ENCODE data around the gene KRT8. TPM values are rescaled to one million over a fixed set of nuclear protein-coding genes. Genes with fewer than 3 reads are reported as not detected.
A peak's percentile ranks its signal among the peaks of the same experiment; 100 is the strongest.

The KRT8 gene
- total and polyA plus RNA-seq, 4 donors: 150 to 639 (median 482) TPM

DNA sequence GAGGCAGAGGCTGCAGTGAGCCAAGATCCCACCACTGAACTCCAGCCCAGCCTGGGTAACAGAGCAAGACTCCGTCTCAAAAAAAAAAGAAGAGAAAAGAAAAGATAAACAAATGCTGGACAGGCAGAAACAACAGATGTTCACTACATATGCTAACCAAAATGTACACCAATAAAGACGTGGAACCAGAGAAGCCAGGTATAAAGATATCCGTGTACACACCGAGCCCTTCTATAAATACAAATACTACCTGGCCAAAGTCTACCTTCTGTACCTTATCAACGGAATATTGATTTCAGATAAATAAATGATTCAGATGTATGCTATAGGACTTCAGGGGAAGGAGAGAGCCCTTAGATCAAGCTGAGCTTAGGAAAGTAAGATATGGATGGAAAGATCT, 10.8 kb upstream of the KRT8 start:
- WGBS, 2 donors: 89 to 93% methylated on average over 5 of the region's 5 CpGs
- Histone ChIP-seq H3K9ac (ENCODE audit: insufficient read depth in 1 of 2, low read length in 2 of 2) (no peak overlapping the region), H3K9me3 (ENCODE audit: control insufficient read depth in 4 of 4, insufficient read depth in 3 of 4, low read length in 3 of 4) (no peaks in the 10 kb centered on the region), H3K27ac (ENCODE audit: low read depth in 1 of 2, low read length in 1 of 2) (no peak overlapping the region), H3K36me3 (ENCODE audit: control insufficient read depth in 4 of 4, insufficient read depth in 4 of 4, low read length in 4 of 4) (no peaks in the 10 kb centered on the region), H3K4me3 (no peak overlapping the region), H3K4me1 (ENCODE audit: control insufficient read depth in 5 of 5, insufficient read depth in 5 of 5, low read length in 5 of 5) (peaks cover 0 to 6% (median 0%) of the 10 kb centered on the region in 5 donors), H3K27me3 (ENCODE audit: control insufficient read depth in 3 of 3, insufficient read depth in 3 of 3, low read length in 2 of 3) (no peaks in the 10 kb centered on the region)
- no peak for ATAC-seq (ENCODE audit: insufficient read depth, low FRiP score)
- TF ChIP-seq, protein P1, sequence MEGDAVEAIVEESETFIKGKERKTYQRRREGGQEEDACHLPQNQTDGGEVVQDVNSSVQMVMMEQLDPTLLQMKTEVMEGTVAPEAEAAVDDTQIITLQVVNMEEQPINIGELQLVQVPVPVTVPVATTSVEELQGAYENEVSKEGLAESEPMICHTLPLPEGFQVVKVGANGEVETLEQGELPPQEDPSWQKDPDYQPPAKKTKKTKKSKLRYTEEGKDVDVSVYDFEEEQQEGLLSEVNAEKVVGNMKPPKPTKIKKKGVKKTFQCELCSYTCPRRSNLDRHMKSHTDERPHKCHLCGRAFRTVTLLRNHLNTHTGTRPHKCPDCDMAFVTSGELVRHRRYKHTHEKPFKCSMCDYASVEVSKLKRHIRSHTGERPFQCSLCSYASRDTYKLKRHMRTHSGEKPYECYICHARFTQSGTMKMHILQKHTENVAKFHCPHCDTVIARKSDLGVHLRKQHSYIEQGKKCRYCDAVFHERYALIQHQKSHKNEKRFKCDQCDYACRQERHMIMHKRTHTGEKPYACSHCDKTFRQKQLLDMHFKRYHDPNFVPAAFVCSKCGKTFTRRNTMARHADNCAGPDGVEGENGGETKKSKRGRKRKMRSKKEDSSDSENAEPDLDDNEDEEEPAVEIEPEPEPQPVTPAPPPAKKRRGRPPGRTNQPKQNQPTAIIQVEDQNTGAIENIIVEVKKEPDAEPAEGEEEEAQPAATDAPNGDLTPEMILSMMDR (IDR thresholded peaks at IDR 0.05; ENCODE audit: control extremely low read depth, extremely low read depth): no peak
- no peak for DNase-seq

DNA sequence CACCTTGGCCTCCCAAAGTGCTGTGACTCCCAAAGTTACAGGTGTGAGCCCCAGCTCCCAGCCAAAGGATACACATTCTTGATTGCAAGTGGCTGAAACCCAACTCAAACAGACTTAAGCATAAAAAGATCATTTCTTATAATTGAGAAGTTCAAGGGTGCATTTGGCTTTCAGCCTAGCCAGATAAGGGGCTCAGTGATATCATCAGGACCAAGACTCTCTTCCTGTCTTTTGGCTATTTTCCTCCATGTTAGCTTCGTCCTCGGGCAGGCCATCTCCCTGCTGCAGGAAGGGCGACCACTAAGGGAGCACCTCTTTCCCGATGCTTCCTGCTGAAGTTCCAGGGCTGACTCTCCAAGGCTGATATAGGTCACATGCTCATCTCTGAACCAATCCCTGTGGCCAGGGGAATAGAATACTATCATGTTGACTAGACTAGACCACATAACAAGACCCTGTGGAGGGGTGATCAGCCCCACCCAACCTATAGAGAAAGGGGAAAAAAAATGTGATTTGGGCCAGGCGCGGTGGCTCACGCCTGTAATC, 9.8 kb upstream of the KRT8 start:
- no peak overlapping the region for H3K9ac ChIP-seq (ENCODE audit: insufficient read depth in 1 of 2, low read length in 2 of 2)
- H3K9me3 ChIP-seq (ENCODE audit: control insufficient read depth in 4 of 4, insufficient read depth in 3 of 4, low read length in 3 of 4): no peaks in the 10 kb centered on the region
- WGBS, 2 donors: 74 to 90% methylated on average over 7 of the region's 7 CpGs
- TF ChIP-seq, protein P1 (IDR thresholded peaks at IDR 0.05; ENCODE audit: control extremely low read depth, extremely low read depth): no peak
- DNase-seq (no peak), ATAC-seq (ENCODE audit: insufficient read depth, low FRiP score) (no peak)
- H3K27ac ChIP-seq (ENCODE audit: low read depth in 1 of 2, low read length in 1 of 2): no peak overlapping the region
- no peaks in the 10 kb centered on the region for H3K27me3 ChIP-seq (ENCODE audit: control insufficient read depth in 3 of 3, insufficient read depth in 3 of 3, low read length in 2 of 3)
- no peak overlapping the region for H3K4me3 ChIP-seq
- H3K4me1 ChIP-seq (ENCODE audit: control insufficient read depth in 5 of 5, insufficient read depth in 5 of 5, low read length in 5 of 5): peaks cover 0 to 6% (median 0%) of the 10 kb centered on the region in 5 donors
- H3K36me3 ChIP-seq (ENCODE audit: control insufficient read depth in 4 of 4, insufficient read depth in 4 of 4, low read length in 4 of 4): no peaks in the 10 kb centered on the region

DNA sequence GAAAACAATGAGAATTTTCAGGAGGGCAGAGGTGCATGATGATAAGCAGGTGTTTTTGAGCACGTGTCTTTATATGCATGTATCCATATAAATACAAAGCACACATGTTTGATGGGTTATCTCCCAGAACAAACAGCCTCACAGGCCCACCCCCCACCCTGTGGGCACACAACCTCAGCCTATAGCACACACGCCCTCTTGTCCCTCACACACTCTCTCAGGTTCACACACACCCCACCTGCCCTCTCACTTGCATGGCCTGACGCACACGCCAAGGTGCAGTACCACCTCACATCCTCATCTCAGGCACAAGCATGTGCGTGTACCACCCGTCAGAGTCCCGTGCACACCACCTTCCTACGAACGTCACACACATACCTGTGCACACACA, 8.6 kb upstream of the KRT8 start:
- WGBS, 2 donors: 89 to 93% methylated on average over 9 of the region's 9 CpGs
- DNase-seq (peak in 1 of 3 donors; percentile 12), ATAC-seq (ENCODE audit: insufficient read depth, low FRiP score) (no peak)
- TF ChIP-seq, protein P1 (IDR thresholded peaks at IDR 0.05; ENCODE audit: control extremely low read depth, extremely low read depth): no peak
- H3K27me3 ChIP-seq (ENCODE audit: control insufficient read depth in 3 of 3, insufficient read depth in 3 of 3, low read length in 2 of 3): no peaks in the 10 kb centered on the region
- H3K36me3 ChIP-seq (ENCODE audit: control insufficient read depth in 4 of 4, insufficient read depth in 4 of 4, low read length in 4 of 4): no peaks in the 10 kb centered on the region
- no peak overlapping the region for H3K9ac ChIP-seq (ENCODE audit: insufficient read depth in 1 of 2, low read length in 2 of 2)
- H3K4me1 ChIP-seq (ENCODE audit: control insufficient read depth in 5 of 5, insufficient read depth in 5 of 5, low read length in 5 of 5): peaks cover 0 to 6% (median 0%) of the 10 kb centered on the region in 5 donors
- no peaks in the 10 kb centered on the region for H3K9me3 ChIP-seq (ENCODE audit: control insufficient read depth in 4 of 4, insufficient read depth in 3 of 4, low read length in 3 of 4)
- H3K27ac ChIP-seq (ENCODE audit: low read depth in 1 of 2, low read length in 1 of 2): no peak overlapping the region
- H3K4me3 ChIP-seq: no peak overlapping the region

Data from lung (tissue), 12 donors.